Spleen (tissue), 11 donors: ENCODE data around the gene RYR2. TPM values are rescaled to one million over a fixed set of nuclear protein-coding genes. Genes with fewer than 3 reads are reported as not detected.

Source experiments
- DNase-seq: peaks from one replicate; pipeline ENCODE4 v3.0.0-alpha.2; 2020
- H3K27ac ChIP-seq, 8 donors: fragments of 200-600 bp; sonication (generic) in 7 of 8; 1 replicate in 4 of 8; 2 replicates in 4 of 8; pipeline versions ENCODE4 v1.5.0 to v1.8.0; 2016 to 2021; ENCODE audit warnings: inconsistent platforms in 4 of 8, mild to moderate bottlenecking in 4 of 8, moderate library complexity in 1 of 8
- H3K27me3 ChIP-seq, 7 donors: fragments of 200-600 bp; sonication (generic) in 6 of 7; replicated peaks in 1 of 7; 1 replicate in 4 of 7; 2 replicates in 3 of 7; pipeline versions ENCODE4 v1.5.0 to v1.8.0; 2016 to 2021; ENCODE audit warnings: inconsistent platforms in 3 of 7, mild to moderate bottlenecking in 1 of 7
- H3K36me3 ChIP-seq, 6 donors: fragments of 200-600 bp; sonication (generic) in 5 of 6; 1 replicate in 4 of 6; 2 replicates in 2 of 6; pipeline versions ENCODE4 v1.5.0 to v1.8.0; 2016 to 2021; ENCODE audit warnings: inconsistent platforms in 2 of 6
- H3K4me1 ChIP-seq, 6 donors: fragments of 200-600 bp; sonication (generic) in 5 of 6; 1 replicate in 3 of 6; 2 replicates in 3 of 6; pipeline versions ENCODE4 v1.5.0 to v1.8.0; 2016 to 2021; ENCODE audit warnings: inconsistent platforms in 3 of 6
- H3K4me3 ChIP-seq, 8 donors: fragments of 200-600 bp; sonication (generic) in 7 of 8; 1 replicate in 4 of 8; 2 replicates in 4 of 8; pipeline versions ENCODE4 v1.5.0 to v1.8.0; 2016 to 2021; ENCODE audit warnings: inconsistent platforms in 4 of 8, mild to moderate bottlenecking in 4 of 8, moderate library complexity in 2 of 8
- H3K9me3 ChIP-seq, 8 donors: fragments of 200-600 bp; sonication (generic) in 7 of 8; 1 replicate in 4 of 8; 2 replicates in 4 of 8; pipeline versions ENCODE4 v1.5.0 to v1.8.0; 2016 to 2021; ENCODE audit warnings: inconsistent platforms in 4 of 8
- CTCF ChIP-seq, 11 experiments: fragments of 200-600 bp in 7 of 11; fragments of 450-650 bp in 4 of 11; sonication (generic) in 4 of 11; IDR thresholded peaks in 8 of 11; conservative IDR thresholded peaks in 3 of 11; 1 replicate in 7 of 11; 2 replicates in 4 of 11; pipeline versions ENCODE4 v1.4.0 to v1.8.0; 2016 to 2021; ENCODE audit warnings: antibody characterized with exemption in 11 of 11, inconsistent platforms in 4 of 11, mild to moderate bottlenecking in 1 of 11
- POLR2A ChIP-seq, 3 donors: fragments of 450-650 bp; IDR thresholded peaks; one replicate each; pipeline ENCODE4 v1.5.1; 2017; ENCODE audit warnings: antibody characterized with exemption in 3 of 3, mild to moderate bottlenecking in 1 of 3
- POLR2AphosphoS5 ChIP-seq, 3 donors: sonication (generic); formaldehyde crosslinking; IDR thresholded peaks; one replicate each; pipeline ENCODE4 v1.5.1; 2017; ENCODE audit warnings: antibody characterized with exemption in 3 of 3
- WGBS, 5 donors: extraction: QIAGEN DNeasy Blood & Tissue Kit in 3 of 5; methylation state at CpG; one replicate each; pipeline versions ENCODE4 v1.1.5 to v1.1.7; 2013 to 2018; 5-methylcytosine and 5-hydroxymethylcytosine counted together
- intact Hi-C: fragments of 100-400 bp; cut with DNase I; formaldehyde crosslinking; loops from one replicate; pipeline ENCODE4 v1.15.0; 2023; ENCODE audit warnings: low total_unique reads
- polyA plus RNA-seq, 3 donors: library from polyadenylated mRNA; stranded (reverse); fragments of 200-250 nt; gene quantifications; one replicate each; pipeline ENCODE4 v1.2.1, GENCODE V29; 2013
- total RNA-seq, 7 donors: library from RNA; depleted of rRNA in 3 of 7; stranded (reverse); fragments of >200 nt in 3 of 7; fragmentation: NEBNext Ultra II Directional in 4 of 7; extraction: Animal tissue kit (Norgen Biotek cat#: 25700) in 4 of 7; gene quantifications; one replicate each; pipeline versions ENCODE4 v1.1.0 to v1.2.1, GENCODE V29; 2016 to 2021
- donor health status: healthy with polysubstance abuse.
- donor health status: DM: no; HTN: no; CAD: no; lungs with moderate emphysema.
- donor health status: DM: no; HTN: no; CAD: no.
- donor health status: Bipolar disorder and iron deficiency.
- donor health status: healthy.
- donor health status: DM: no; HTN: no; CAD: no.
- donor health status: DM: yes; HTN: yes; CAD: no.

RYR2 gene
- total and polyA plus RNA-seq, 10 donors, result 0.12 to 7.1 (median 3.7) TPM

- no peaks in the 10 kb centered on the region for H3K36me3 ChIP-seq
- no peaks in the 10 kb centered on the region for H3K27me3 ChIP-seq
- DNase-seq, result no peak
- WGBS, 5 donors, result 91 to 97% (median 92%) methylated on average over 2 of the region's 2 CpGs
- H3K4me1 ChIP-seq, result no peaks in the 10 kb centered on the region
- H3K9me3 ChIP-seq, result no peaks in the 10 kb centered on the region
- no peak overlapping the region for H3K27ac ChIP-seq
- no peak overlapping the region for H3K4me3 ChIP-seq
- no peak for TF ChIP-seq POLR2A (IDR thresholded peaks at IDR 0.05)
- no peak for TF ChIP-seq CTCF (IDR thresholded peaks at IDR 0.05 in 8 of 11, conservative IDR thresholded peaks at IDR 0.05 in 3 of 11)
- TF ChIP-seq POLR2AphosphoS5 (IDR thresholded peaks at IDR 0.05), result no peak
- intact Hi-C loops, result no loop called here
Observed at GRCh38 chr1:237701534-237701933, 659.5 kb downstream of the RYR2 start.

- Histone ChIP-seq H3K27ac (no peak overlapping the region), H3K4me1 (no peaks in the 10 kb centered on the region), H3K9me3 (no peaks in the 10 kb centered on the region), H3K4me3 (no peak overlapping the region), H3K27me3 (no peaks in the 10 kb centered on the region), H3K36me3 (no peaks in the 10 kb centered on the region)
- DNase-seq, result no peak
- TF ChIP-seq POLR2AphosphoS5 (IDR thresholded peaks at IDR 0.05), result no peak
- no peak for TF ChIP-seq CTCF (IDR thresholded peaks at IDR 0.05 in 8 of 11, conservative IDR thresholded peaks at IDR 0.05 in 3 of 11)
- TF ChIP-seq POLR2A (IDR thresholded peaks at IDR 0.05), result no peak
- 83 to 92% (median 86%) methylated on average over 2 of the region's 2 CpGs for whole genome bisulfite sequencing, 5 donors
- intact Hi-C loops, result no loop called here
Observed at GRCh38 chr1:237702161-237702560, 660.2 kb downstream of the RYR2 start.

GRCh38 chr1:237705462-237705861, 663.5 kb downstream of the RYR2 start:
- Histone ChIP-seq H3K9me3 (no peaks in the 10 kb centered on the region), H3K27me3 (no peaks in the 10 kb centered on the region), H3K4me1 (no peaks in the 10 kb centered on the region), H3K4me3 (no peak overlapping the region), H3K27ac (no peak overlapping the region), H3K36me3 (no peaks in the 10 kb centered on the region)
- TF ChIP-seq POLR2A (IDR thresholded peaks at IDR 0.05) (no peak), CTCF (IDR thresholded peaks at IDR 0.05 in 8 of 11, conservative IDR thresholded peaks at IDR 0.05 in 3 of 11) (no peak), POLR2AphosphoS5 (IDR thresholded peaks at IDR 0.05) (no peak)
- WGBS, 5 donors, result 72 to 90% (median 77%) methylated on average over 4 of the region's 4 CpGs
- DNase-seq, result no peak
- intact Hi-C loops, result no loop called here

- Histone ChIP-seq H3K4me1 (no peaks in the 10 kb centered on the region), H3K27me3 (no peaks in the 10 kb centered on the region), H3K9me3 (no peaks in the 10 kb centered on the region), H3K4me3 (no peak overlapping the region), H3K36me3 (no peaks in the 10 kb centered on the region), H3K27ac (no peak overlapping the region)
- TF ChIP-seq CTCF (IDR thresholded peaks at IDR 0.05 in 8 of 11, conservative IDR thresholded peaks at IDR 0.05 in 3 of 11), result no peak
- no peak for TF ChIP-seq POLR2A (IDR thresholded peaks at IDR 0.05)
- no peak for TF ChIP-seq POLR2AphosphoS5 (IDR thresholded peaks at IDR 0.05)
- DNase-seq, result no peak
- 80 to 92% (median 85%) methylated on average over 3 of the region's 3 CpGs for WGBS, 5 donors
- intact Hi-C loops, result no loop called here
Observed at GRCh38 chr1:237709355-237709754, 667.4 kb downstream of the RYR2 start.
